Activated naive CD4-positive, alpha-beta T cell treated with anti-CD3 and anti-CD28 coated beads, Interleukin-2, amount 50 U/mL, for 16 hours (primary cell): Measurements from ENCODE around the gene EP400.

Source experiments
- DNase-seq: peaks from one replicate; pipeline ENCODE4 v3.0.0-alpha.2; 2020

EP400 gene

DNA sequence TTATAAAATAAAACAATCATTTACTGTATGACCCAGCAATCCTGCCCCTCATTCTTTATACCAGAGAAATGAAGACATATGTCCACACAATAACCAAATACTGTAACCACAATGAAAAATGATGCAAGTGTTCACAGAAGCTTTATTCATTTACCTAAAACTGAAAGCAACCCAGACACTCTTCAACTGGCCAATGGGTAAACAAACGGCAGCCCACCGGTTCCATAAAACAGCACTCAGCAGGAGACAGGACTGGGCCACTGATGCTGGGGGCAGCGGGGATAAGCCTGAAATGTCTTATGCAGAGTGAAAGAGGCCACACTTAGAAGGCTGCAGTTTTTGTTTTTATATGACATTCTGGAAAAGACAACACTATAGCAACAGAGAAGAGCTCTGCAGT, 179.3 kb downstream of the EP400 start:
- DNase-seq, result no peak

DNA sequence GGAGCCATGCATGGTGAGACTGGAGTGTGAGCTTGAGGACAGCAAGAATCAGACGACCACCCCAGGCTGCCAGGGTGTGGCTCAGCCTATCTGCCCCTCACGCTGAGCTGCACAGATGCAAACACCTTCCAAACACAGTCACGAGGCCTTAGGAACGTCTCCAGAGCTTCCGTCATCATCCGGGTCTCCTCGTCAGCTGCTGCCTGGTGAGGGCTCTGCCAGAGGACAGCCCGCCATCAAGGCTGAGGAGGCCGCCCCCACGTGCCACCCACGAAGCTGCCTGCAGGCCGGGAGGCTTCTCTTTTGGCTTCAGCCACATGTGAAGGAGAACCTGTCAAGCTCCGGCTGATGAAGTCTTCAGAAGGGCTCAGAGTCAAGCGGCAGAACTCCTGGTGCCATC, 180.9 kb downstream of the EP400 start:
- DNase-seq, result no peak
